Ovary (tissue), 3 donors: Measurements from ENCODE around the gene PSTK.

Experiments
- EP300 ChIP-seq: sonication (generic); formaldehyde crosslinking; IDR thresholded peaks from one replicate; pipeline ENCODE4 v1.6.1; 2017; ENCODE audit warnings: antibody characterized with exemption
- POLR2A ChIP-seq: fragments of 450-650 bp; IDR thresholded peaks from one replicate; pipeline ENCODE4 v1.6.1; 2017; ENCODE audit warnings: antibody characterized with exemption, mild to moderate bottlenecking, moderate library complexity
- TF ChIP-seq, protein P1 (sequence below), 3 donors: fragments of 450-650 bp in 2 of 3; fragments of 200-600 bp in 1 of 3; IDR thresholded peaks; one replicate each; pipeline versions ENCODE4 v1.5.1 to v1.8.0; 2016 to 2022; ENCODE audit warnings: antibody characterized with exemption in 3 of 3, mild to moderate bottlenecking in 1 of 3
- donor health status: DM: no; HTN: no; CAD: no.

DNA sequence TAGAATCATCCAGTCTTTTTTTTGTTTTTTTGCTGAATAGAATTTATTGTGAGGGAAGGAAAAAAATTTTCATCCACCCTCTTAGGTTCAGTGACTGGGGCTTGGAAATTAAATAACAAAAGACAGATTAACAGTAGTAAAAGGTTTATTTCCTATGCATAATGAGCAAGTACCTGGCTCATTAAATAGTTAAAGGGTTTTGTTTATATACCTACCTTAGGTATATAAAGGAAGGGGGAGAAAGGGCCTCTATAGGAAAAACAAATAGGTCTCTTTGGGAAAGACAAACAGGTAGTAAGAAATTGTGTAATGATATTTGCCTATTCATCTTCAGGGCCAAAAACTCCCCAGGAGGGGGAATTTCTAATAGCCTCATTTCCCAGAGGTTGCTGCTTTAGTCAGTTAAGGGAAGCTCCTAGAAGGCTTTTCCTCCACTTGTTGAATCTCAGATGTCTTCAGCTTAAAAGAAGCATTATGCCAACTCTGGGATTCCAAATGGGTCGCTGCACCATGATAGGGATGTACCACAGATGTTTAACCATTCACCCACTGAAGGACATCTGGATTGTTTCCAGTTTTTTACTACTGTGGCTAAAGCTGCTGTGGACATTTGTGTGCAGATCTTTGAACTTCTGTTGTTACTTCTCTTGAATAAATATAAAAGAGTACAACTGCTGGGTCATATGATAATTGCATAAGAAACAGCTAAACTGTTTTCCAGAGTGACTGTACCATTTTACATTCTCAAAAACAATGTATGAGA lies 39.9 kb downstream of the PSTK start:
- TF ChIP-seq, protein P1, sequence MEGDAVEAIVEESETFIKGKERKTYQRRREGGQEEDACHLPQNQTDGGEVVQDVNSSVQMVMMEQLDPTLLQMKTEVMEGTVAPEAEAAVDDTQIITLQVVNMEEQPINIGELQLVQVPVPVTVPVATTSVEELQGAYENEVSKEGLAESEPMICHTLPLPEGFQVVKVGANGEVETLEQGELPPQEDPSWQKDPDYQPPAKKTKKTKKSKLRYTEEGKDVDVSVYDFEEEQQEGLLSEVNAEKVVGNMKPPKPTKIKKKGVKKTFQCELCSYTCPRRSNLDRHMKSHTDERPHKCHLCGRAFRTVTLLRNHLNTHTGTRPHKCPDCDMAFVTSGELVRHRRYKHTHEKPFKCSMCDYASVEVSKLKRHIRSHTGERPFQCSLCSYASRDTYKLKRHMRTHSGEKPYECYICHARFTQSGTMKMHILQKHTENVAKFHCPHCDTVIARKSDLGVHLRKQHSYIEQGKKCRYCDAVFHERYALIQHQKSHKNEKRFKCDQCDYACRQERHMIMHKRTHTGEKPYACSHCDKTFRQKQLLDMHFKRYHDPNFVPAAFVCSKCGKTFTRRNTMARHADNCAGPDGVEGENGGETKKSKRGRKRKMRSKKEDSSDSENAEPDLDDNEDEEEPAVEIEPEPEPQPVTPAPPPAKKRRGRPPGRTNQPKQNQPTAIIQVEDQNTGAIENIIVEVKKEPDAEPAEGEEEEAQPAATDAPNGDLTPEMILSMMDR (IDR thresholded peaks at IDR 0.05), result no peak
- TF ChIP-seq POLR2A (no peak), EP300 (no peak)
